Heart left ventricle (tissue), 13 donors: ENCODE data around the gene ABLIM2.

Experiments used
- CTCF ChIP-seq, 12 donors: fragments of 200-600 bp; sonication (generic) in 4 of 12; IDR thresholded peaks; one replicate each; pipeline versions ENCODE4 v1.5.0 to v1.8.0; 2018 to 2022; ENCODE audit warnings: antibody characterized with exemption in 12 of 12, mild to moderate bottlenecking in 5 of 12
- POLR2A ChIP-seq, 2 donors: fragments of 450-650 bp; IDR thresholded peaks; one replicate each; pipeline ENCODE4 v1.6.1; 2017; ENCODE audit warnings: antibody characterized with exemption in 2 of 2, mild to moderate bottlenecking in 2 of 2, moderate library complexity in 2 of 2
- donor health status: ischemic (EF 13 %, LVEDD 7.1; RV severe dilation, severe dysfunction).
- donor health status: DM: no; HTN: yes; CAD: no.
- donor health status: DM: no; HTN: no; CAD: no.
- donor health status: ischemic (EF 25% LVEDD 6.9; RV normal size, moderate dysfunction).
- donor health status: ischemic (EF 25% LVEDD 5.7; RV mildly dilated, moderate dysfunction).
- donor health status: ischemic (EF 35%, LVEDD 5.7; RV mildly dilated, moderate dysfunction).
- donor health status: nonischemic (EF 11% LVEDD 7.7; RV severe dilation, severe dysfunction).
- donor health status: DM: yes; HTN: yes; CAD: no.
- donor health status: PGD.
- donor health status: ischemic (EF 29% LVEDD 5.4; RV normal size, mild dysfunction).
- donor health status: nonischemic (EF 23%, LVEDD 6.1; RV moderate dilation, normal function).

GRCh38 chr4:8028884-8029568, 129.6 kb downstream of the ABLIM2 start:
- TF ChIP-seq CTCF (IDR thresholded peaks at IDR 0.05) (no peak), POLR2A (IDR thresholded peaks at IDR 0.05) (no peak)
